Panc1 (cell line): Measurements from ENCODE around the gene ZRANB1. TPM values are rescaled to one million over a fixed set of nuclear protein-coding genes. Genes with fewer than 3 reads are reported as not detected.

Experiments used
- ATAC-seq: fragments of 200-7000 bp; cut with Tn5 transposase; 2 replicates; pipeline ENCODE4 v1.9.1; 2020; ENCODE audit warnings: mild to moderate bottlenecking, moderate library complexity
- BruUV-seq: library from RNA; stranded (reverse); fragments of 400-500 nt; replicated peaks from 2 replicates; lab custom pipeline; 2021; lab: Mats Ljungman, UMichigan
- CTCF ChIA-PET: fragments of 300-600 bp; sonication (Branson Sonifier 250); formaldehyde crosslinking; loops from one replicate; lab custom pipeline; 2022; ENCODE audit warnings: antibody characterized with exemption; lab: Charles Lee
- POLR2A ChIA-PET: fragments of 300-600 bp; sonication (Branson Sonifier 250); formaldehyde crosslinking; loops from one replicate; lab custom pipeline; 2022; ENCODE audit warnings: antibody characterized with exemption; lab: Charles Lee
- DNase-seq: peaks from one replicate; pipeline ENCODE4 v3.0.0-alpha.2; 2010; ENCODE audit warnings: low read depth, low spot score
- H3K27ac ChIP-seq: 2 replicates; pipeline ENCODE4 v1.5.1; 2011; ENCODE audit warnings: mild to moderate bottlenecking, low read length, inconsistent platforms
- H3K27me3 ChIP-seq: fragments of 200-500 bp; sonication (Bioruptor generic); 2 replicates; pipeline ENCODE4 v1.6.0; 2014; ENCODE audit warnings: low read length, inconsistent platforms; ENCODE audit not compliant: control insufficient read depth, insufficient read depth
- H3K36me3 ChIP-seq: fragments of 200-500 bp; sonication (Bioruptor generic); 2 replicates; pipeline ENCODE4 v1.5.1; 2014; ENCODE audit warnings: inconsistent platforms, mild to moderate bottlenecking, low read length, moderate library complexity; ENCODE audit not compliant: control insufficient read depth, insufficient read depth
- H3K4me1 ChIP-seq: 2 replicates; pipeline ENCODE4 v1.5.1; 2011; ENCODE audit warnings: inconsistent platforms, mild to moderate bottlenecking, low read length, moderate library complexity; ENCODE audit not compliant: control insufficient read depth, insufficient read depth
- H3K4me3 ChIP-seq, 2 experiments: 2 replicates each; pipeline ENCODE4 v1.5.1; 2011 to 2012; ENCODE audit warnings: low read depth in 2 of 2, low read length in 2 of 2, mild to moderate bottlenecking in 2 of 2, inconsistent platforms in 1 of 2, moderate library complexity in 1 of 2
- H3K9me3 ChIP-seq: fragments of 200-500 bp; sonication (Bioruptor generic); 2 replicates; pipeline ENCODE4 v1.5.1; 2014; ENCODE audit warnings: low read depth, mild to moderate bottlenecking, inconsistent platforms, low read length, moderate library complexity; ENCODE audit not compliant: control insufficient read depth, insufficient read depth
- CTCF ChIP-seq: fragments of 450-650 bp; IDR thresholded peaks from 2 replicates; pipeline ENCODE4 v1.5.1; 2017; ENCODE audit warnings: mild to moderate bottlenecking
- POLR2AphosphoS5 ChIP-seq: IDR thresholded peaks from 2 replicates; pipeline ENCODE4 v1.6.1; 2012; ENCODE audit warnings: mild to moderate bottlenecking, low read depth, low read length, moderate library complexity
- REST ChIP-seq, 2 experiments: IDR thresholded peaks; 2 replicates each; pipeline ENCODE4 v1.6.1; 2011 to 2012; ENCODE audit warnings: low read depth in 2 of 2, control low read depth in 1 of 2, low read length in 1 of 2, mild to moderate bottlenecking in 1 of 2, moderate library complexity in 1 of 2; ENCODE audit not compliant: insufficient read depth in 1 of 2
- SIN3A ChIP-seq: IDR thresholded peaks from 2 replicates; pipeline ENCODE4 v1.6.1; 2012; ENCODE audit warnings: low read depth, mild to moderate bottlenecking, low read length, moderate library complexity, borderline replicate concordance; ENCODE audit not compliant: insufficient read depth
- TCF7L2 ChIP-seq: IDR thresholded peaks from 2 replicates; pipeline ENCODE4 v1.6.1; 2011; ENCODE audit warnings: mild to moderate bottlenecking, low read depth, low read length, inconsistent platforms
- in situ Hi-C: cut with HindIII; loops from 2 replicates; pipeline ENCODE4 v1.10.0; 2016; ENCODE audit warnings: low sequenced_read_pairs, low pct_unique_long_range_greater_than_20kb
- intact Hi-C: fragments of 100-400 bp; cut with micrococcal nuclease; formaldehyde crosslinking; loops from one replicate; pipeline ENCODE4 v1.10.0; 2022; ENCODE audit not compliant: unreplicated experiment
- total RNA-seq: library from RNA; stranded (reverse); gene quantifications from one replicate; pipeline ENCODE4 v1.2.1, GENCODE V29; 2021; ENCODE audit not compliant: unreplicated experiment

ZRANB1 gene
- total RNA-seq, 1 experiment from 2014 or later, result 23.2 TPM

- peaks cover 8% of the 10 kb centered on the region for H3K4me1 ChIP-seq
- no peaks in the 10 kb centered on the region for H3K27me3 ChIP-seq
- CTCF ChIA-PET, result no interaction called here
- ATAC-seq (peak; percentile 5; the same call in 1 of the 2 replicates), DNase-seq (no peak)
- in situ Hi-C loops, result no loop called here
- BruUV-seq, result TSS peak; percentile 40
- no peak overlapping the region for H3K4me3 ChIP-seq
- H3K9me3 ChIP-seq, result no peaks in the 10 kb centered on the region
- H3K36me3 ChIP-seq, result no peaks in the 10 kb centered on the region
- H3K27ac ChIP-seq, result no peak overlapping the region
- TF ChIP-seq REST (IDR thresholded peaks at IDR 0.05; ENCODE audit: insufficient read depth in 1 of 2, low read depth in 2 of 2, low read length in 1 of 2) (no peak), TCF7L2 (no peak), SIN3A (no peak), CTCF (no peak), POLR2AphosphoS5 (no peak)
- POLR2A ChIA-PET, result interaction anchor here (0.7 kb wide), 1 partner anchor 192 kb away, joined by 11 read pairs; no protein-coding TSS in a partner anchor
- intact Hi-C loops, result no loop called here
Measured at GRCh38 chr10:125029584-125030242, 87.8 kb downstream of the ZRANB1 start.

DNA sequence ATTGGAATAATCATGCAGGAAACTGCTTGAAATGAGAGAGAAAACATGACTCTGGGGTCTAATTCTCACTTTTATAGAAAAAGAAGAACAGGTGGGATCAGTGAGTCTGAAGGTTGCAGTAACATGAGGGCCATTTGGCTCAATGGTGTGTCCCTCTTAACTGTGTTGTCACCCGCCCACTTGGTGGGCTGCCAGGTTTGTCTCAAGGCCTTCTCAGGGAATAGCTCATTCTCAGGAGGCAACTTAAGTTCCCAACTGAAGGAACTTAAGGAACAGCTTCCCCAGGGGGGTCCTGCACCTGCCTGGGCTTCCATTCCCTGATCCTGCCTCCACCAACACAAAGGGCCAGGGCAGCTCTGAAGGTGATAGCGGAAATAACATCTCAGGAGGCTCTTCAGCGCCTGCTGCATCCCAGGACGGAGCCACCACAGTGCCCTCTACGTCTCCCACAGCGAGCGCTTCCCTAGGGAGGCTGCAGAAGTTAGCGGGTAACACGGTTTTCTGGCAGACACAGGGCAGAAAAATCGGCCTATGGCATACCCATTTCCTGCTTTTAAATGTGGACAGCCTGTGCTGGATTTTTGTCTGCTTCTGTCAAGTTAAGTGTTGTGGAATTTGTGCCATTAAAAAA is 88.8 kb downstream of the ZRANB1 start:
- Histone ChIP-seq H3K36me3 (no peaks in the 10 kb centered on the region), H3K27ac (no peak overlapping the region), H3K4me3 (no peak overlapping the region), H3K27me3 (no peaks in the 10 kb centered on the region), H3K9me3 (no peaks in the 10 kb centered on the region), H3K4me1 (peaks cover 18% of the 10 kb centered on the region)
- DNase-seq (no peak), ATAC-seq (no peak)
- CTCF ChIA-PET, result no interaction called here
- no TSS peak for BruUV-seq
- in situ Hi-C loops (no loop called here), intact Hi-C loops (no loop called here)
- POLR2A ChIA-PET, result no interaction called here
- TF ChIP-seq SIN3A, result no peak
- no peak for TF ChIP-seq TCF7L2
- TF ChIP-seq POLR2AphosphoS5, result no peak
- TF ChIP-seq REST (IDR thresholded peaks at IDR 0.05; ENCODE audit: insufficient read depth in 1 of 2, low read depth in 2 of 2, low read length in 1 of 2), result no peak
- no peak for TF ChIP-seq CTCF
